GM19023 (cell line): ENCODE data around the gene EVI5.

Experiments
- ATAC-seq: cut with Tn5 transposase; IDR thresholded peaks from one replicate; pipeline ENCODE4 v1.9.1; 2021; ENCODE audit warnings: mild to moderate bottlenecking, moderate library complexity; ENCODE audit not compliant: unreplicated experiment

Gene EVI5

DNA sequence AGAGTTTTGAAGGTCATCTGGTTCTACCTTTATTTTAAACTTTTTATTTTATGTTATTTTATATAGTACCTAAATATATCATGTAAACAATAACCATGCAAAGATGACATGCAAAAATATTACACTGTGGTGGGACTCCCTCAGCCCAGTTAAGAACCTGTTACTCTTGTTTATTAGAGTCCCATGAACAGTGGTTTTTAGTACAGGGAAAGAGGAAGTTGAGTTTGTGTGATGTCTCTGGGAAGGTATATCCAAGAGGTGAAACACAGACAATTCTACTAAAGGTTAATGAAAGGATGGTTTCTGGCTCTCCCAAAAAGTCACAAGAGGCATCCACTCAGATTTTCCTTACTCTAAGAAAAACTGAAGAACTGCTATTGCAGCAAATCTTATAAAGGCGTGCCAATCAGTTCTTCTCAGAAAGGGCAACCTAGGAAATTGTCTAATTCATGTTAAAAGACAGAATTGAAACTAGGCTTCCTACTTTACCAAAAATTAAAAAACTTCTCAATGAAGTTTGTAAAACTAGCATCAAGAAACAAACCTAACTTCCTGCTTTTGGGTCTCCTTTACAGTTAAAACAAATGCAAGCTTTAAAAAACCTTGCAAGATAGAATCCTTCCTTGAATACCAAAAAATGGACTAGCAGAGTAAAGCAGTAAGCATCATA is 318.1 kb downstream of the EVI5 start:
- no peak for ATAC-seq

GRCh38 chr1:92465256-92465647 is 319.7 kb downstream of the EVI5 start:
- no peak for ATAC-seq

- no peak for ATAC-seq
Measured at GRCh38 chr1:92464588-92465255, 320.2 kb downstream of the EVI5 start.

GRCh38 chr1:92461364-92462097 is 323.4 kb downstream of the EVI5 start:
- ATAC-seq, result peak; percentile 59

- no peak for ATAC-seq
Measured at GRCh38 chr1:92459871-92460320, 325.0 kb downstream of the EVI5 start.
